Left lung (tissue), 14 donors: ENCODE measurements around the gene EFL1. TPM values are rescaled to one million over a fixed set of nuclear protein-coding genes. Genes with fewer than 3 reads are reported as not detected.
"Not testable (repeated sequence)": the region's sequence is repeated elsewhere in the genome, so short reads cannot be mapped to it uniquely, and the experiment has no call there.

ENCODE experiments used
- ATAC-seq: fragments of 200-7000 bp; cut with Tn5 transposase; one replicate; pipeline ENCODE4 v1.9.1; 2020; ENCODE audit warnings: moderate library complexity
- DNase-seq, 4 donors: peaks; one replicate each; pipeline ENCODE4 v3.0.0-alpha.2; 2013 to 2020
- H3K27ac ChIP-seq, 2 donors: fragments of 200-600 bp; sonication (generic) in 1 of 2; one replicate each; pipeline versions ENCODE4 v1.5.0 to v1.8.0; 2020 to 2021
- H3K27me3 ChIP-seq, 2 donors: fragments of 200-600 bp; sonication (generic) in 1 of 2; one replicate each; pipeline versions ENCODE4 v1.5.0 to v1.8.0; 2020 to 2021
- H3K36me3 ChIP-seq, 2 donors: fragments of 200-600 bp; sonication (generic) in 1 of 2; one replicate each; pipeline versions ENCODE4 v1.5.0 to v1.8.0; 2020 to 2021
- H3K4me1 ChIP-seq, 2 donors: fragments of 200-600 bp; one replicate each; pipeline ENCODE4 v1.8.0; 2021
- H3K4me3 ChIP-seq, 2 donors: fragments of 200-600 bp; sonication (generic) in 1 of 2; one replicate each; pipeline versions ENCODE4 v1.5.0 to v1.8.0; 2020 to 2021; ENCODE audit warnings: mild to moderate bottlenecking in 1 of 2
- H3K9me3 ChIP-seq, 2 donors: fragments of 200-600 bp; sonication (generic) in 1 of 2; one replicate each; pipeline versions ENCODE4 v1.5.0 to v1.8.0; 2020 to 2021
- CTCF ChIP-seq, 2 donors: fragments of 200-600 bp; sonication (generic) in 1 of 2; IDR thresholded peaks; one replicate each; pipeline versions ENCODE4 v1.5.0 to v1.8.0; 2021; ENCODE audit warnings: antibody characterized with exemption in 2 of 2
- intact Hi-C, 2 donors: fragments of 100-400 bp; cut with DNase I; formaldehyde crosslinking; loops; one replicate each; pipeline versions ENCODE4 v1.11.2 to v1.14.2; 2022
- long read RNA-seq, 12 donors: library from polyadenylated mRNA in 2 of 12; unstranded in 2 of 12; transcript quantifications; one replicate each; pipeline ENCODE4 v2.0.0 and lab custom pipeline, GENCODE V29; 2019 to 2026
- polyA plus RNA-seq, 6 donors: library from polyadenylated mRNA; unstranded; fragments of 120-200 nt; gene quantifications; one replicate each; pipeline ENCODE4 v1.2.1, GENCODE V29; 2013; ENCODE audit not compliant: insufficient read length in 6 of 6
- total RNA-seq, 2 donors: library from RNA; stranded (reverse); fragmentation: NEBNext Ultra II Directional; extraction: Animal tissue kit (Norgen Biotek cat#: 25700); gene quantifications; one replicate each; pipeline ENCODE4 v1.2.1, GENCODE V29; 2021
- donor health status: DM: no; HTN: yes; CAD: no.
- donor health status: DM: no; HTN: no; CAD: no.

Gene EFL1
- total RNA-seq (10 to 100 TPM; 14.7 to 15.8 TPM), polyA plus RNA-seq (10 to 100 TPM; 17.3 to 21.8 (median 19.7) TPM)
- long read RNA-seq, donor 1, partial matches to known transcripts, result 0 of 2 reads
- long read RNA-seq, donor 1, other reads (novel, unspliced or antisense), result 0 of 2 reads
- long read RNA-seq, donor 2, partial matches to known transcripts, result 0 of 2 reads
- long read RNA-seq, donor 2, other reads (novel, unspliced or antisense), result 0 of 2 reads
- long read RNA-seq, donor 3, partial matches to known transcripts, result 0 of 3 reads
- long read RNA-seq, donor 3, other reads (novel, unspliced or antisense), result 0 of 3 reads
- long read RNA-seq, donor 4, partial matches to known transcripts, result 3 of 5 reads
- long read RNA-seq, donor 4, other reads (novel, unspliced or antisense), result 0 of 5 reads
- long read RNA-seq, donor 5, partial matches to known transcripts, result 0 of 1 reads
- long read RNA-seq, donor 5, other reads (novel, unspliced or antisense), result 0 of 1 reads
- long read RNA-seq, donor 6, partial matches to known transcripts, result 0 of 2 reads
- long read RNA-seq, donor 6, other reads (novel, unspliced or antisense), result 0 of 2 reads
- long read RNA-seq, donor 7, partial matches to known transcripts, result 0 of 1 reads
- long read RNA-seq, donor 7, other reads (novel, unspliced or antisense), result 0 of 1 reads
- long read RNA-seq, donor 8, result 0 reads
- long read RNA-seq, donor 9, result 0 reads
- long read RNA-seq, donor 10, partial matches to known transcripts, result 1 of 2 reads
- long read RNA-seq, donor 10, other reads (novel, unspliced or antisense), result 1 of 2 reads
- long read RNA-seq, donor 11, result 0 reads
- long read RNA-seq, donor 12, result 0 reads

- Histone ChIP-seq H3K9me3 (no peaks in the 10 kb centered on the region), H3K4me3 (peak within 1 kb of the TSS; percentile 68), H3K36me3 (peaks cover 0 to 13% of the 10 kb centered on the region in 2 donors), H3K27me3 (no peaks in the 10 kb centered on the region), H3K4me1 (peaks cover 3 to 19% of the 10 kb centered on the region in 2 donors), H3K27ac (peak within 1 kb of the TSS; percentile 65 to 73)
- ATAC-seq, result peak; percentile 99
- intact Hi-C loops, result no loop called here
- DNase-seq, result peak; percentile 82 to 98 (median 94)
- TF ChIP-seq CTCF (IDR thresholded peaks at IDR 0.05), result no peak
Observed at GRCh38 chr15:82262422-82263026, at the start of gene EFL1, which contains the start of gene SAXO2. TSS of gene EFL1 (minus strand) at chr15:82262734. CDS start at chr15:82261778, 956 bp downstream. TSS of gene SAXO2 (plus strand) at chr15:82262818. CDS start at chr15:82262880, 62 bp downstream.

GRCh38 chr15:82311321-82311720 is 48.8 kb upstream of the EFL1 start:
- H3K36me3 ChIP-seq, H3K4me3 ChIP-seq, ATAC-seq, DNase-seq, H3K4me1 ChIP-seq, H3K27me3 ChIP-seq, H3K9me3 ChIP-seq, intact Hi-C loops, H3K27ac ChIP-seq: not testable (repeated sequence)

- H3K36me3 ChIP-seq, result no peaks in the 10 kb centered on the region
- no peaks in the 10 kb centered on the region for H3K9me3 ChIP-seq
- H3K4me3 ChIP-seq, result no peak overlapping the region
- DNase-seq (no peak), ATAC-seq (no peak)
- TF ChIP-seq CTCF (IDR thresholded peaks at IDR 0.05), result no peak
- H3K27ac ChIP-seq, result no peak overlapping the region
- H3K27me3 ChIP-seq, result no peaks in the 10 kb centered on the region
- intact Hi-C loops, result no loop called here
- H3K4me1 ChIP-seq, result no peaks in the 10 kb centered on the region
Observed at GRCh38 chr15:82309802-82310201, 47.3 kb upstream of the EFL1 start.

GRCh38 chr15:82307714-82308081 is 45.2 kb upstream of the EFL1 start:
- ATAC-seq (no peak), DNase-seq (no peak)
- no peaks in the 10 kb centered on the region for H3K36me3 ChIP-seq
- H3K27me3 ChIP-seq, result no peaks in the 10 kb centered on the region
- H3K27ac ChIP-seq, result no peak overlapping the region
- intact Hi-C loops, result no loop called here
- H3K9me3 ChIP-seq, result no peaks in the 10 kb centered on the region
- H3K4me1 ChIP-seq, result no peaks in the 10 kb centered on the region
- no peak for TF ChIP-seq CTCF (IDR thresholded peaks at IDR 0.05)
- H3K4me3 ChIP-seq, result no peak overlapping the region

GRCh38 chr15:82306791-82307713 is 44.5 kb upstream of the EFL1 start:
- H3K4me1 ChIP-seq, result no peaks in the 10 kb centered on the region
- TF ChIP-seq CTCF (IDR thresholded peaks at IDR 0.05), result no peak
- H3K27ac ChIP-seq, result no peak overlapping the region
- ATAC-seq (no peak), DNase-seq (no peak)
- H3K27me3 ChIP-seq, result no peaks in the 10 kb centered on the region
- H3K36me3 ChIP-seq, result no peaks in the 10 kb centered on the region
- H3K4me3 ChIP-seq, result no peak overlapping the region
- intact Hi-C loops, result no loop called here
- H3K9me3 ChIP-seq, result no peaks in the 10 kb centered on the region
